DMS79 (cell line): ENCODE results near the gene UFD1.
A peak's percentile ranks its signal among the peaks of the same experiment; 100 is the strongest.

Experiments
- DNase-seq: peaks from one replicate; lab custom pipeline; 2025; lab: John Stamatoyannopoulos, UW

The UFD1 gene

DNA sequence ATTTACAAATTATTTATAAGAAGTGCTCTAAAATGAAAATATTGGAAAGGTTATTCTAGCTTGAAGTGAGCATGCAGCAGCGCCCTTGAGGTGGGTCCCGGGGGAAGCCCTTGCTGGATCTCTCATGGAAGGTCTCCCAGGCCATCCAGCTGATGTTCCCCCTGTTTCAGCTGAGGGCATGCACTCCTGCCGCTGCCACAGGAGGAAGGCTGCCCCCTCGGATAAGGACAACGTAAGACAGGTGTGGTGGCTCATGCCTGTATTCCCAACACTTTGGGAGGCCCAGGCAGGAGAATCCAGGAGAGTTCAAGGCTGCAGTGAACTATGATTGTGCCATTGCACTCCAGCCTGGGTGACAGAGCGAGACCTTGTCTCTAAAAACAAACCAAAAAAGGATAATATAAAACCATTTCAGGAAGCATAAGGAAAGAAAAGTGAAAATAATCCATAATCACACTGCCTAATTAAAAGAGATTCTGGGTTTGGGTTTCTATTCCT, 15.7 kb upstream of the UFD1 start:
- no peak for DNase-seq

DNA sequence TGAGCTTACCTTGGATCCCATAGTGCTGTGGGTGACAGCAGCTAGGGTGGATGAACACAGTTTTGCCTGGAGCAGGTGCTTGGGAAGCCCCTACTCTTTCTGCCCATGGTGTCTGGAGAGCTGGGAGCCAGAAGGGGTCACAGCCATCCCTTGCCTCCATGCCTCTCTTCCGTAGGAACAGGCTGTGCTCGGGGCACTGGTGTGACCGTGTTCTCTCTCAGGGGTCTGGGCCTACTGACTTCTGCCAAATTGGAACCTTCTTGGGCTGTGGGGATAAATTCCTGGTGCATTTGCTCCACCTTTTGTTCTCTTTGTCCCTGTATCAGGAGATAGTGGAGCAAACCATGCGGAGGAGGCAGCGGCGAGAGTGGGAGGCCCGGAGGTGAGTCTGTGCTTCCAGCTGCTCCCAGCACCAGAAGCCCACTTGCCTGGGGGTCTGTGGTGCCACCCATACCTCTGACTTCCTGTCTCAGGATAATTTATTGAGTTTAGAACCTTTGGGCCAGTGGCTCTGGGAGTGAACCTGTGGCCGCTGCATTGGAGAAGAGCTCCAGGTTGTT, 15.1 kb upstream of the UFD1 start:
- DNase-seq: no peak

DNA sequence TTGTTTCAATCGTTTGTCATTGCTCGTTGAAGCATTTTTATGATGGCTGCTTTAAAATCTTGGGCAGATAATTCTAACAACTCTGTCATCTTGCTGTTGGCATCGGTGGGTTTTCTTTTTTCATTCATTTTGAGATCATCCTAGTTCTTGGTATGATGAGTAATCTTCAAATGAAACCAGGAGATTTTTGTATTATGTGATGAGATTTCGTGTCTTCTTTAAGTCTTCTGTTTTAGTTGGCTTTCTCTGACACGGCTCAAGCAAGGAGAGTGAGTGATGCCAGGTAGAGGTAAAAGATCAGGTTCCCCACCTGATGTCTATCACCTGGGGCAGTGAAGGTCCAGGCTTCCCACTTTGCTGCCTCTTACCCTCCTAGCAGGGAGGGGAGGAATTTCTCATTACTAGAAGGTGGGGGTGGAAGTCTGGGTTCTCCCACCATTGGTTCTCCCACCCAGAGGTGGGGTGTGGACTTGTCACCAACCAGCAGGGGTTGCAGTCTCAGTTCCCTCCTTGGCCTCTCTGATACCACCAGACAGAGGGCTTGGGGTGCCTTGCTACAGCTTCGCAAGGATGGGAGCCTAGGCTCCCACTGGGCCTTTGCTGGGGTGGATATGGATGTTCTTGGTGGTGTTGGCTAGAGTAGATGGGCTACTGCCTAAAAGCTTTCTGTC, 13.6 kb upstream of the UFD1 start:
- no peak for DNase-seq

DNA sequence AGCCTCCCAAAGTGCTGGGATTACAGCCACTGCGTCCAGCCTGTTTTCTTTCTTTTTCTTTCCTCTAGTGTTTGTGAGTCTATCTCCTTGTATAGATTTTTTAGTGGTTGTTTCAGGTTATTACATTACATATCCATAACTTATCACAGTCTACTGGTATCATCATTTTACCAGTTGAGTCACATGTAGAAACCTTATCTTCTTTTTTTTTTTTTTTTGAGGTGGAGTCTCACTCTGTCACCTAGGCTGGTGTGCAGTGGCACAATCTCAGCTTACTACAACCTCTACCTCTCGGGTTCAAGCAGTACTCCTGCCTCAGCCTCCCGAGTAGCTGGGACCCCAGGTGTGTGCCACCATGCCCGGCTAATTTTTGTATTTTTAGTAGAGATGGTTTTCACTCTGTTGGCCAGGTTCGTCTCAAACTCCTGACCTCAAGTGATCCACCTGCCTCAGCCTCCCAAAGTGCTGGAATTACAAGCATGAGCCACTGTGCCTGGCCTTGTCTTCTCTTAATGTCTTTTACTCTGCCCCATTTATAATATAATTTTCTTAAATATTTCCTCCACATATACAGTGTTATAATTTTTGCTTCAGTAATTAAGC, 11.7 kb upstream of the UFD1 start:
- no peak for DNase-seq

DNA sequence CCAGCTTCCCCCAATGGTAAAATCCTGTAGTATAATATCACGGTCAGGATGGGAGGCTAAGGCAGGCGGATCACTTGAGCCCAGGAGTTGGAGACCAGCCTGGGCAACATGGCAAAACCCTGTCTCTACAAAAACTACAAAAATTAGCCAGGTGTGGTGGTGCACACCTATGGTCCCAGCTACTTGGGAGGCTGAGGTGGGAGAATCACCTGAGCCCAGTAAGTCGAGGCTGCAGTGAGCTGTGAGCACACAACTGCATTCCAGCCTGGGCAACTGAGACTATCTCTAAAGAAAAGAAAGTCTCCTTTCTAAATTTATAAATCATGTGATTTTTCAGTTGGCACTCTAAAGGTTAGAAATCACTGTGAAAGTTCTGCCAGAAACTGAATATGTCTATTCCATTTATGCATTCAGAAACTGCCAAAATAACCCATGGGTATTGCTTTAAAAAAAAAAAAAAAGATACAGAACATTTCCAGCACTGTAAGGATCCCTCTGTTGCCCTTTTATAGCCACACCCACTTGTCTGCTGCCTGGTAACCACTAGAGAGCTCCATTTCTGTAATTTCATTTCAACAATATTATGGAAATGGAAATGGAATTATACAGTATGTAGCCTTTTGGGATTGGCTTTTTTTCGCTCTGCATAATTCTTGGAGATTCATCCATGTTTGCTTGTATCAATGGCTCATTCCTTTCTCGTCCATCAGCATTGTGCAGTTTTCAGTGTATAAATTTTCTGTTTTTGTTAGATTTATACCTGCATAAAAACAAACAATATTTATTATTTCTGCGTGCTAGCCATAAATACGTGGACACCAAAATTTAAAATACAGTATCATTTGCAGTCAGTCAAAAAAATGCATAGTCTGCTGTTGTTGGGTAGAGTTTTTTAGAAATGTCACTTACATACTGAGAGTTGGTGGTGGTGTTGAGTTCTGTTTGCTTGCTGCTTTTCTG, 10.2 kb upstream of the UFD1 start:
- no peak for DNase-seq

DNA sequence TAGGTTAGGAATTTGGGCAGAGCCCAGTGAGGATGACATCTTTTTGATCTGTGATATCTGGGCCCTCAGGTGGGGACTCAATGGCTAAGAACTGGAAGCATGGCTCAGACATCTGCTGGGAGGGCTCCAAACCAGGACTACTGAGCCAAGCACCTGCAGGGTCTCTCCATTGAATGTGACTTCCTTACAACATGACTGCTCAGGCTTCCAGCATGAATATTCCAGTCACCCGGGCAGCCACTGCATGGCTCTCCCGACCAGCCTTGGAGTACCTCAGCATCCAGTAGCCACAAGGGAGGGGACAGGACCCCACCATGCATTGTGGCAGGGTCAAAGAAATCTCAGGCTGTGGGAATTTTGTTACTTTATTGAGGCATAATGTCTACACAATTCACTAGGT, 9.3 kb upstream of the UFD1 start:
- DNase-seq: no peak

DNA sequence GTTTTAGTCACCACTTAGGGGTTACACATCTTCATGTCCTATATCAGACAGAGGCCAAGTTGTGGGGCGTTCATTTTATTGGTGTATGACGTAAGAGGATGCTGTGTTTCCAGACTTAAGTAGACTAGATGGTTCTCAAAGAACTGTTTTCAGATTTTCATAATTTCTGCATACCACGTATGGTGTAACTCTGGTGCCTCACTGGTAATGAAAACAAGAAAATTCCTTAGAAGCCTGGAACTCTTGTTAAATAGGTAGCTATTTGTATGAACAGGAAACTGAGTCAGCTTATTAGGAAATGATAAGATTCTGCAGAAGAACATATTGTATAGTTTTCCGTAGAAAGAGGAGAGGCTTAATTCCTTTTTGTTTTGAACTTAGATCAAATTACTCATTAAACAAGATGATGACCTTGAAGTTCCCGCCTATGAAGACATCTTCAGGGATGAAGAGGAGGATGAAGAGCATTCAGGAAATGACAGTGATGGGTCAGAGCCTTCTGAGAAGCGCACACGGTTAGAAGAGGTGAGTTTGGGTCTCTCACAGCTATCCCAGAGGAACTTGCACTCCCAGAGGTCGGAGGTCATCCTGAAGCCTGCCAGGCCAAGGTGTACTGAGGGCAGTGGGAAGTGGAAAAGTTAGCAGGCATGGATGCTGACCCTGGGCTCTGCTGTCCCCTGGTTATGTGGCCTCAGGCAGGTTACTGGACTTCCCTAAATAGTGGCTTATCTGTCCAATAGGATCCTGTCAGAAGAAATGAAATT, 4.7 kb upstream of the UFD1 start:
- DNase-seq: no peak

DNA sequence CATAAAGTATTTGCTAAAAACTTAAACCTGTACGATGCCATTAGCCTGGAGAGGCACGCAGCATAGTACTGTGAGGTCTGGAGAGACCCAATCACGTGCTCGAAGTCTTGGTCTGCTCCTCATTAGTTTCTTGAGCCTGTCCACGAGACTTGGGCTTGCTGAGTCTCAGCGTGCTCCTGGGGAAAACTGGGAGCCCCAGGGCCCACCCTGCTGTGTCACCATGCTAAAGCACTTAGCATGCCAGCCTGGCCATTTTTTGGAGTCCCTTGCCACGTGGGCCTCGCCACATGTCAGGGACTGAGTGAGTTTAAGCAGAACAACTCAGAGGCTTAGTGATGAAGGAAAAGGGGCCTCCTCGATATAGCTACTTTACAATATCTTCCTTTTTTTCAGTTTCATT, 3.3 kb upstream of the UFD1 start:
- DNase-seq: no peak

DNA sequence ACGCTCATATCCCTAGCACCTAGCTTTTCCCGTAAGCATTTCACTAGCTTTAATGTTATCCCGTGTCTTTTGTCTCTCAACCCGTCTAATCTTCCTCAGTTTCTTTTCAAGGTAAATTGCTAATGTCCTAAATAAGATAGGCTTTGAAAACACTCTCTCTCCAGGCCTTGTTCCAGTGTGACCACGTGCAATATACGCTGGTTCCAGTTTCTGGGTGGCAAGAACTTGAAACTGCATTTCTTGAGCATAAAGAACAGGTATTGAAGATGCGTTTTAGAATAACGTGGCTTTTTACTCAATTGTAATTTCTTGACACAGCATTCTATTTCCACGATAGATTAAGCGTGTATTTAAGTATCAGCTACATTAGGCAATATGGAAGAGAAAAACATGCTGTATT, 1.8 kb upstream of the UFD1 start:
- no peak for DNase-seq

DNA sequence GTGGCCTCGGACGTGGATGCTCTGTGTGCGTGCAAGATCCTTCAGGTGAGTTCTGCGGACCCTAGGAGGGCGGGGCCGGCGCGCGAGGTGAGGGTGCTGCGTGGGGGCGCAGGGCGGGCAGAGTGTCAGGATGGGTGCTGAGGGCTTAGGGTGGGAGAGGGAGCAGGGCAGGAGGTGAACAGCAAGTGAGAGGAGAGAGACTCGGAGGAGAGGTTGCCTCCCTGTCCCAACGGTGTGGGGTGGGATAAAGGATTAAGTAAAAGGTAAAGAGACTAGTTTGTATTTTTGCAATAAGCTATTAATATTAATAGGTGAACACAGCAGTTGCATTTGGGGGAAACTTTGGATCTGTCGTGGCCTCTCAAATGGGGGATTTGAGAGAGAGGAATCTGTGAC, 1.2 kb upstream of the UFD1 start:
- no peak for DNase-seq

DNA sequence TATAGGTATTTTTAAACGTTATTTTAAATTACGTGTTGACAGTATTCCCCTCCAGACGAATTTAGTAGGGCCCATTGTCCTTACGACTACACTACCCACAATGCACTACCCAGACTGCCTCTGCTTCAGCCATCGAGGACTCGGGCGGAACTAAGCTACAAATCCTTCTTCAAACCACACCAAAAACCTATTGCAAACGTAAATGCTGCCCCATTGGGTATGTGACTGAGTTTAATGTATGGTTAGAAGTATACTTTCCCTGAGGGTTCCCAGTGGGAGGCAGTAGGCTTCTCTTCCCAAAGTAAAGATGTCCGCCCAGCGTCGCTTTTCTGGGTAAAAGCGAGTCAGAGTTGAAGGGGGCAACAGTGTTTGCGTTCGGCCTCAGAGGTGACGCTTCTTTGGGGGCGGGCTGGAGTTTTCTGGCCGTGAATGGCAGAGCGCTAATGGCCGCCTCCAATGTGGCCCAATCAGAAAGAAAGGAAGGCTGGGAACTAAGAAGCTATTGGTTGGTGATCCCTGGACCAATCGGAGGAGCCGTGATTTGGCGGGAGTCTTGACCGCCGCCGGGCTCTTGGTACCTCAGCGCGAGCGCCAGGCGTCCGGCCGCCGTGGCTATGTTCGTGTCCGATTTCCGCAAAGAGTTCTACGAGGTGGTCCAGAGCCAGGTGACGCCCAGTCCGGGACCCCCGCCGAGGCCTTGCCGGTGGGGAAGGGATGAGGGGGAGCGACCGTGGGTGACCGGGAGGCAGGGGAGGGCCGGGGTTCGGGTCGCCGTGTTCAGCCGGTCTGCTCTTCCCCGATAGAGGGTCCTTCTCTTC, 571 bp upstream of the UFD1 start, which contains the start of gene CDC45:
Gene CDC45, plus strand, starts transcription at position 566 of the 818 bp plus-strand sequence. Its CDS starts 49 bp downstream, at position 615.
- peak; percentile 83 for DNase-seq

DNA sequence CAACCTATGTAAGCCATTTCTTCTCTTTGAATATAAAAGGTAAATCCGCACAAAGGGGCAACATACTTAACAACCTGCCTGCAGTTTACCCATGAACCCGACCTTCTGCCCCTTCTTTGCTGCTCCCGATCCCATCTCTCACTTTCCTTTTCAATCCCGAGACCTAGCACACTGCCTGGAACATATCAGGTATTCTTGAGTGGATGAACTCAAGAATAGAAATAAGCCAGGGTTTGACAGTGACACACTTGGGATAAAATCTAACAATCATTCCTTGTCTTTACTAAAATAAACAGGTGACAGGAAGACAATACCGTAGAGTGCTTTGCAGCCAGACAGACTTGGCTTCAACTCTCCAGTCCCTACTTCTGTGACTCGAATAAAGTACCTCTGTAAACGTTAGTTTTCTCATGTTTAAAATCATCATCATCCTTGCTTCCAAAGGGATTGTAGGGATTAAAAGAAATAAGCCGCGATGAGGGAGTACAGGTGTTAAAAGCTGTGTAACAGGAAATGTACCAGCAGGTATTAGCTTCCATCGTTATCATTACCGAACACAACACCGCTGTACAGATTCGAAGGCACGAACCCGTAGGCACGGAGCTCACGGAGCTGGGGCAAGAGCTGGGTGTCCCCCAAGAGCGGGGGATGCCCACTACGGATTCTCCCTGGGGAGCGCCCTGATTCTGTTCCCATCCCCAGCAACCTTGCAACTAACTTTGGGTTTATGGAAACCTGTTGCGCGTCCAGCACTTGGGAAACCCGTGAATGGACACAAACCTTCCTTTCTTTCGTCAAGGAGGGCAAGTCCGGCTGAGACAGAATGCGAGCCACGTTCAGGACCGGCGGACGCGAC, 720 bp downstream of the UFD1 start:
- DNase-seq: no peak

DNA sequence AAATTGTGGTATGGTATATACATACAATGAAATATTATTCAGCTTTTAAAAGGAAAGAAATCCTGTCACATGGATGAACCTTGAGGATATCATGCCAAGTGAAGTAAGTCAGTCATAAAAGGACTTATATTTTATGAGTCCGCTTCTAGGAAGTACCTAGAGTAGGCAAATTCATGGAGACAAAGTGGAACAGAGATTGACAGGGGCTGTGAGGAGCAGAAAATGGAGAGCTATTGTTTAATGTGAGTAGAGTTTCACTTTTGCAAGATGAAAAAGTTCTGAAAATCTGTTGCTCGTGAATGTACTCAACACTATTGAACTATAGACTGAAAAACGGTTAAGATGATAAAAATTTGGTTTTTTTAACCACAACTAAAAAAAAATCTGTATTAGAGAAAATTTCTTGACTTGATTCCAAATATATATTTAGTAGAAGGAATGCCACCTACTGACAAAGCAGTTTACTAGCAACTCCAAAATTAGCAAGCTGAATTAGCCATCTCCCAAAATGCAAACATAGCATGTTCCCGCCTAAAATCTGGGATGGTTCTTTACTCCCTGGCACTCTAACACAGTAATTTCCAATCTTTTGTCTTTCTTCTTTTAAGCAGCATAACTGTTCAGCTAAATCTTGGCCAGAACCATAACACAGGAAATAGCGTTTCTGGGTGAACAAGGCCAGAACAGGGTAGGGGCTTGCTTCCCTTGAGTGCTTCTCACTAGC, 1.5 kb downstream of the UFD1 start:
- DNase-seq: no peak

DNA sequence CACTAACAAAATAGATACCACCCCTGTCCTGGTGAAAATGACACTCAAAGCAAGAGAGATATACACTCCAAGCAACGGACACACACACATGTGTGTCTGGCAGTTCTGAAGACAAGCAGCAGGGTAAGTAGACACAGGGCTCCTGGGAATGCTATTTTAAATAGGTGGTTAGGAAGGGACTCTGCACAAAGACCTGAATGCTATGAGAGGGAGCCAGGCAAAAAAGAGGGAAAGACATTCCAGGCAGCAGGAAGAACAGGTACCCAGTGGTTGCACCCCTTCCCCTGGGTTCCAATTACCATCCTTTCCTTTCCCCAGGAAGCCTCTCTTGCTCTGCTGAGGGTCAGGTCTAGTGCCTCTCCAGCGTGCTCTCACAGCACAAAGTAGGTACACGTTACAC, 3.0 kb downstream of the UFD1 start:
- no peak for DNase-seq

DNA sequence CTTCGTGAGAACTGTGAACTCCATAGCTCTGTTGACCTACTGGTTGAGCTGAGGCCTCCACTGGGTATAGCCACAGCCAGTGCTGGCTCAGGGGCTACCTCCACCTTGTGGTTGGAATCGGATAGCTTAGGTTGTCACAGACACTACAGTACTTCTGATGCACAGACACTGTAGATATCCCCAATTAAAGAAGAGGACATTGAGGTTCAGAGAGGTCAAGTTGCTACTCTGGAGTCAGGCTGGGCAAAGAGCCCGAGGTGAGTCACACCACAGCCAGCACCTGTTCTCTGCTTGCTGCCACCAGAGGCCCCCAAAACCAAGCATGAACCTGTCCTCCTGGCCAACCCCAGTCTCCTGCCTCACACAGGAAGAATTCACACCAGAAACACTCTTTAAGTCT, 5.4 kb downstream of the UFD1 start:
- DNase-seq: no peak

DNA sequence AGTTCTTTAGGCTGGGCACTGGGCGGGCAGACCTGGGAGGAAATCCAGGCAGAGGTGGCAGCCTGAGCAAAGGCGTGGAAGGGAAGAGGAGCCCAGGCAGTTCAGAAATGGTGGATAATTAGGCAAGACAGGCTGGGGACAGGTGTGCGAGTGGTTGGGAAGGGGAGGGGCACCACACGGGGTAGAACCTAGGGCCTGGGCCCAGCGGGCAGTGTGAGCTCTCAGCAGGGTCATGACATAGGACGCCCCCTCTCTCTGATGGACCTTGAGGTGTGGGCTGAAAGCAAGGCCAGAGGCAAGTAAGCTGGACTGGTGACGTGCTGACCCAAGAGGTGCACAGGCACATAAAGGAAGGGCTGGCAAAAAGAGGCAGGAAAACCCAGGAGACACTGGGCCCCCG, 6.8 kb downstream of the UFD1 start:
- DNase-seq: no peak

DNA sequence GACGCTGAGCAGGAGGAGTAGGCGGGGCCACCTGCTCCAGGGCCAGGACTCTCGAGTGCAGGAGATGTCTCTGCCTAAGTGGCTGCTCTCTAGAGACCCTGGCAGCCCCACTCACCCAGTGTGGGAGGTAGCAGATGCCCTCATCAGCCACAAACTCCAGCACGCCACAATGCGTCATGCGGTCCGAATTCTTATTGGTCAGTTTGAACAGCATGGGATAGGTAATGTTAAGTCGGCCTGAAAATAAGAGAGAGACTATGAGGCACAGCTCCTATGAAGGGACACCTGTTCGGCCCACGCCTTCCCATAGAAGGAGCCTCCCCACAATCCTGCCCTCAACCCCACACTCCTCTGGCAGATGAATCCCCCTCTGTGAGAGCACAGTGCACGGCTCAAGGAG, 7.4 kb downstream of the UFD1 start:
- no peak for DNase-seq

DNA sequence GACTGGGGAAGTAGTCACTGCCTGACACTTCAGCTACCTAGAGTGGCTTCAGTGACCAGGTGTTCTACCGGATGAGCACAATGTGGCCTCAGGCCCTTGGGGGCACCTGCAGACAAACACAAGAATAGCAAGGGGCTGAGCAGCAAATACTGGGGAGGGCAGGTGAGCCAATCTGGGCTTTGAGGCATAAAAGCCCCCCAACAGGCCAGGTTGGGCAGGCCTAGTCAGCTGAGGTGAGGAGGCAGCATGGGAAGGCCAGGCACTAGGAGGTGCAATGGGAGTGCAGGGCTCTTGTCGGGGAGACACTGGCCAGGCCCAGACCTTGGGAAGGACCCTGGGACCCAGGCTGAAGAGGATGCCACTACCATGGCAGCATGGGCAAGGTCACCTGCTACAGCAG, 9.0 kb downstream of the UFD1 start:
- DNase-seq: no peak

DNA sequence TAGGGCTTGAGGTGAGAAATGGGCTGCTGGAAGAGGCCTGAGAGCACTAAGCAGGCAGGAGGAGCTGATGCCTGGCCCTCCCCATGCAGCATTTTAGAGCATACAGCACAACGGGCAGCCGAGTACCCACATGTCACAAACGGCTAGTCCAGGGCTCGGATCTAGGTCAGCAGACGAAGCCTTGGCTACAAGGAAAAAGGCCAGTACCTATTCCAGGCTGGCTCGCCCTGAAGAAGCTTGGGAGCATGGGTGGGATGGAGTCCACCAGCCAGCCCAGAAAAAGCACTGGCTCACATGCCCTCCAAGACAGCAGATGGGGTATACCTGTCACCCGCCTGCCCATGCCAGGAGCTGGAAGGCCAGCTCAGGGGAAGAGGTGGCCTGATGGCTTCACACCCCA, 9.6 kb downstream of the UFD1 start:
- DNase-seq: no peak
